Skin of body (tissue), 2 donors: ENCODE measurements around the gene UGT1A8. TPM values are rescaled to one million over a fixed set of nuclear protein-coding genes. Genes with fewer than 3 reads are reported as not detected.

ENCODE experiments used
- DNase-seq: peaks from one replicate; lab custom pipeline; 2025; lab: John Stamatoyannopoulos, UW
- total RNA-seq: library from RNA; depleted of rRNA; stranded (reverse); fragments of >200 nt; gene quantifications from one replicate; pipeline ENCODE4 v1.2.3, GENCODE V29; 2014

The UGT1A8 gene
- total RNA-seq, 1 donor from 2014 or later = not detected

DNA sequence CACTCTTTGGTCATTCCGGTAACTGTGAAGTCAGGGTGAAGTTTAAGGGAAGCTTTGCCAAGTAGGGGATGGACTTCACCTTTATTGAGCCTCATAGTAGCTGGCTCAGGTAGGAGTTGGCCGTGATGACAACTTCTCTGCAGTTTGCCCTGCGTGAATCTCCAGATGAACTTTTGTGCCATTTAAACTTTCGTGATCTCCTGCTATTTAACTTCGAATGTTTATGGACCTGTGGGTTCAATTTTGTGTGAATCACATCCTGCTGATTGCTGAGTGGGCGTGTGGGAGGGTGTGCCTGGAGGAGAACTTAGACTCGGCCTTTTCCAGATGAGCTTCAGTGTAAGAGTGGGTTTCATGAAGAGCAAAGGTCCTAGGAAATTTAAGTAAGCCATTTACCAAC is 146.8 kb downstream of the UGT1A8 start:
- no peak for DNase-seq

DNA sequence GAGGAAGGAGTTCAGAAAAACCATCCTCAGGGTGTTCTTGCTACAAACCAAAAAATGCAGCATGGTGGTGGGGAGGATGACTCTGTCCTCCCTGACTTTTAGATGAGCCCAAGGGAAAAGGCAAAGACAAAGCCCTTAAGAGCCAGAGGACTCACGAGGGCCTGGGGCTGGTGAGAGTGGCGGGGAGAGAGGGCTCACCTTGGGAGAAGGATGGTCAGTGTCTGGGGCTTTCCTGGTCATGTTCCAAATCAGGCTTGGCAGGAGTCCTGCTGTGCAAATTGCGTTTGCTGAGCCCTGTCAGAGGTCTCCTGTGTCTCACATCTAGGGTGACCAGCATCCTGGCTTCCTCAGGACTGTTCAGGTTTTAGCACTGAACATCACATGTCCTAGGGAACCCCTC is 147.3 kb downstream of the UGT1A8 start:
- DNase-seq = no peak

DNA sequence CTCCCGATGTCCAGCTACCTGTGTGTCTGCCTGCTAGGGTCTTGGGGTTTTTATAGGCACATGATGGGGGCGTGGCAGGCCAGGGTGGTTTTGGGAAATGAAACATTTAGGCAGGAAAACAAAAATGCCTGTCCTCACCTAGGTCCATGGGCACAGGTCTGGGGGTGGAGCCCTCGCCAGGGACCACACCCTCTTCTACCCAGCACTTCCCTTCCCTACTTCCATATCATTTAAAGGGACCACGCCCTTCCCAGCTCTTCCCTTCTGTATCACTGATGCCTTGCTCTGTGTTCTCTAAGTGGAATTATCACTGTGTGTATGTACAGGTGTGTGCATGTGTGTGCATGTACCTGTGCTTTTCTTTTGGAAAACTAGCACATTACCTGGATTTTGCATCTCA is 149.0 kb downstream of the UGT1A8 start:
- no peak for DNase-seq

GRCh38 chr2:233768076-233768475 is 150.6 kb downstream of the UGT1A8 start:
- DNase-seq = no peak

DNA sequence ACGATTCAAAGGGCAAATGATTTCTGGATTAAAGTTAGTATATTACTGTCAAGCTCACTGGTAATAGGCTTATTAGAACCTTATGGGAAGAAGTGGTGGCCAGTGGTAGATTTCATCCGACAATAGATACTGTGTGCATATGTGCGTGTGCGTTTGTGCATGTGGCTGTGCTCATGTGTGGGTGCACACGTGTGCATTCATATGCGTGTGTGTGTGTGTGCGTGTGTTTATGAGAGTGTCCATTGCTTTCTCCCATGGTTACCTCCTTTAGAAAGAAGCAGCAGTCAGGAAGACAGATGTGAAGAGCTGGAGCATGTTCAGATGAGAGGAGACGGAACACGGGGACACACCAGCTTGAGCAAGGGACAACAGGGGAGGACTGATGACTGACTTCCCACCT is 151.8 kb downstream of the UGT1A8 start:
- no peak for DNase-seq

- DNase-seq = no peak
Measured at GRCh38 chr2:233772153-233772552, 154.7 kb downstream of the UGT1A8 start.

DNA sequence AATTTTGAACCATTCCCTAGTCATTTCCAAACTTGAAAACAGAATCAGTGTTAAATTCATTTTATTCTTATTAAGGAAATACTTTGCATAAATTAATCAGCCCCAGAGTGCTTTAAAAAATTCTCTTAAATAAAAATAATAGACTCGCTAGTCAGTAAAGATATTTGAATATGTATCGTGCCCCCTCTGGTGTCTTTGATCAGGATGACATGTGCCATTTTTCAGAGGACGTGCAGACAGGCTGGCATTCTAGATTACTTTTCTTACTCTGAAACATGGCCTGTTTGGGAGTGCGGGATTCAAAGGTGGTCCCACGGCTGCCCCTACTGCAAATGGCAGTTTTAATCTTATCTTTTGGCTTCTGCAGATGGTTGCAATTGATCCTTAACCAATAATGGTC is 155.2 kb downstream of the UGT1A8 start:
- DNase-seq = no peak

DNA sequence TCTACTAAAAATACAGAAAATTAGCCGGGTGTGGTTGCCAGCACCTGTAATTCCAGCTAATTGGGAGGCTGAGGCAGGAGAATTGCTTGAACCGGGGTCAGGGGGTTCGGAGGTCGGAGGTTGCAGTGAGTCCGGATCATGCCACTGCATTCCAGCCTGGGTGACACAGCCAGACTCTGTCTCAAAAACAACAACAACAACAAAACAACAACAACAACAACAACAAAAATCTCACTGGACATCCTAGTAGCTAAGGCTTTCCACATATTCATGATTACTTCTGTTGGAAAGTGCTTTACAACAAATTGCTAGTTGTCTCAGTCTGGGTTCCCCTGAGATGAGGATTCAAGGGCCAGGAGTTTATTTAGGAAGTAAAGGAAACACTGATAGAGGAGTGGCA is 156.4 kb downstream of the UGT1A8 start:
- DNase-seq = no peak

- no peak for DNase-seq
Measured at GRCh38 chr2:233775414-233775813, 158.0 kb downstream of the UGT1A8 start.

DNA sequence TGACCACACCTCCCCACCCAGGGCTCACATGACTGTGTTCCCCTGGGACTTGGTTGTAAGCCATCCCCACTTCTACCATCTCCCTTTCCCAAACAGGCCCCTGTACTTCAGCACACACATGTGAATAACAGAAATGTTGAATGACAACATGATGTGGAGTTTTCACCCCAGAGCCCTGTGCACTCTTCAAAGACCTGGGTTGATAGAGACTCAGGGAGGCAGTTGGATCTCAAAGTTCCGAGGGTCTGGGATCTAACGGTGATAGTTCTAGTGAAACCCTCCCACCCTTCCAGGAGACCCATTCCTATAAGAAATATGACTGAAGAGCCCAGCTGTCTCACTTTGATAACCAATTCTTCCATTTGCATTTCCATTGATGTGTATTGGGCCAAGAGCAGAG is 160.6 kb downstream of the UGT1A8 start, which contains the start of gene MROH2A:
Gene MROH2A, plus strand, starts transcription at position 301 of the 400 bp plus-strand sequence. CDS start 1,029 bp downstream, outside the sequence.
- no peak for DNase-seq

DNA sequence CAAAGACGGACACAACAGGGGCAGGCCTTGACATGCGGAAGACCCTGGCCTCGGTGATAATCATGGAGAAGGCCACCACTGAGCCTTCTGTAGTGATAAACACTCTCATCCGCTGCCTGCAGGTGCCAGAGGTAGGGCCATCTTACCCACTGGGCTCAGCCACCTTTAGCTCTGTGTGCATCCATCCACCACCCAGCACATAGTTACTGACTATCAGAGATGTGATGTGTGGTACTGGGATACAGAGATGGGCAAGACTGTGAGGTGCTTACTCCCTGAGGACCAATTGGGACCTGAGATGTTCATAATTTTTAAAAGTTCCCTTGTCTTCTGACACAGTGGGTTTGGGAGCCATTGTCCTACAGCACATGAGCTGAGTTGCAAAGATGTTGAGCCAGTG is 162.3 kb downstream of the UGT1A8 start:
- DNase-seq = no peak

DNA sequence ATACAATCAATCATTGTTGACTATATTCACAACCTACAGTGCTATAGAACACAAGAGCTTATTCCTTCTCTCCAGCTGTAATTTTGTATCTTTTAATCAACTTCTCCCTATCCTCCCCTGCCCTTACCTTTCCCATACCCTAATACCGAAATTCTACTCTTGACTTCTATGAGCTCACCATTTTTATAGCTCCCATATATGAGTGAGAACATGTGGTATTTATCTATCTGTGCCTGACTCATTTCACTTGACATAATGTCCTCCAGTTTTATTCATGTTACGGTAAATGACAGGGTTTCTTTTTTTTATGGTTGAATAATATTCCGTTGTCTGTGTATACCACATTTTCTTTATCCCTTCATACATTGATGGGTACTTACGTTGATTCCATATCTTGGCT is 163.3 kb downstream of the UGT1A8 start:
- no peak for DNase-seq

- DNase-seq = no peak
Measured at GRCh38 chr2:233789554-233789953, 172.1 kb downstream of the UGT1A8 start.

DNA sequence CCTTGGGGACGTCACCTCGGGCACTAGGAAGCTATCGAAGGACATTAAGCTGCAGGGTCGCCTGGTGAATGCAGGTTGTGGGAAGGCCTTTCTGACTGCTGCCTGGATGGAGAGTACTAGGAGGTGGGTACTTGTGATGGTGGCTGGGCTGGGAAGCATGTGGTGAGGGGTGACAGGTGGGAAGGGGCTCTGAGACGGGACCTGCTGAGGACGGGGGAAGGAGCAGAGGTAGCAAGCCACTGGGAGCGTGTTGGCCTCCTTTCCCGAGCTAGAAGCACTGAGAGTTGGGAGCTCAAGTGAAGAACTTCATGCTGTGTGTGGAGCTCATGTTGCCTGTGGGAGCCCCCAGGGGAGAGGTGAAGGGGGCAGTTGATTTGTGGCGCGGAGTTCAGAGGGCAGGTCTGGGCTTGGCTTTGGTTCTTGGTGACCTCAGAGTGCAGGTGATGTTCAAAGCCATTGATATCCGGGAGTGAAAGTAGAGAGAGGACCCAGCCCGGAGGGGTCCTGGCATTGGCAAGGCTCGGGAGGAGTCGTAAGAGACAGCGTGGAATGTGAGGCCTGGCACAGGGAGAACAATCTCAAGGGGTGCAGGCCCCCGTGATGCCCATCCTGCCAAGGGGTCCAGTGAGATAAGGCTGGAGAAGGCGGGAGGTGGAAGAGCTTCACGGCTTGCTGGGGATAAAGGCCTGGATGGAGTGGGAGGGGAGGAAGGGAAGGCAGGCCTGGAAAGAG is 173.9 kb downstream of the UGT1A8 start:
- no peak for DNase-seq

DNA sequence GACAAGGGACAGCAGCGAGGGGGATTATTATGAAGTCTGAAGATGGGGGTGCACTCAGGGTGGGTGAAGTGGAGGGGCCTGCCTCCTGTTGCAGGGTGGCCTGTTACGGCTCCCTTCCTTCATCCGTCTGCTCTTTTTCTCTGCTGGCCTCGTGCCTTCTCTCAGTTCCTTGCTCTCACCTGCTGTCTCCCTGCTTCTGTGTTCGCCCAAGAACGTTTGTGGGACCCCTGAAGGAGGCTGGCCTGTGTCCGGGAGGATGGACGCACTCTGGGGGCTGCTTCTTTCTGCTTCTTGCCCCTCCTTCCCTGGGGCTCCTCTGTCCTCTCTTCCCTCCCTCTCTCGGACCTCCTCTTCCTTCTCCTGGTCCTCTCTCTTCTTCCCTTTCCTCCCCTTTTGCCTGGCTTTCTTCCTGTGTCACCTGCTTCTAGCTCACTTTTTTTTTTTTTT is 174.5 kb downstream of the UGT1A8 start:
- DNase-seq = no peak

DNA sequence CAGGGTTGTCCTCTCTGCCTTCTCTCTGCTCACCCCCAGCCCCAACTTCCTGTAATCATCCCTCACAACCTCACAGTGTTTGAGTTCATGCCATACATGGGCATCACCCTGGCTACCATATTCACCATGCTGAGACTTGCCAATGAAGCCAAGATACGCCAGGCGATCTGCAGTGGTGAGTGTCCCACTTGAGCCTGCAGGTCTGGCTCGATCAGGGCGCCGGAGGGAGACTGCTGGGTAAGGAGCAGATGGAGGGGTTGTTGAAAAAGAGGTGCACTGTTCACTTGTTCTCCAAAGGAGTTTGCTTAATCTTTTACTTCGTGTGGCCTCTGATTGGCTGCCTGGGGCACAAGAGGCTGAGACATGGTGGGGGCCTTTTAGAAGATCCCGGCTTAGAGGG is 175.3 kb downstream of the UGT1A8 start:
- no peak for DNase-seq

GRCh38 chr2:233793465-233794127 is 176.2 kb downstream of the UGT1A8 start:
- DNase-seq = no peak

- no peak for DNase-seq
Measured at GRCh38 chr2:233794128-233794658, 176.8 kb downstream of the UGT1A8 start.

DNA sequence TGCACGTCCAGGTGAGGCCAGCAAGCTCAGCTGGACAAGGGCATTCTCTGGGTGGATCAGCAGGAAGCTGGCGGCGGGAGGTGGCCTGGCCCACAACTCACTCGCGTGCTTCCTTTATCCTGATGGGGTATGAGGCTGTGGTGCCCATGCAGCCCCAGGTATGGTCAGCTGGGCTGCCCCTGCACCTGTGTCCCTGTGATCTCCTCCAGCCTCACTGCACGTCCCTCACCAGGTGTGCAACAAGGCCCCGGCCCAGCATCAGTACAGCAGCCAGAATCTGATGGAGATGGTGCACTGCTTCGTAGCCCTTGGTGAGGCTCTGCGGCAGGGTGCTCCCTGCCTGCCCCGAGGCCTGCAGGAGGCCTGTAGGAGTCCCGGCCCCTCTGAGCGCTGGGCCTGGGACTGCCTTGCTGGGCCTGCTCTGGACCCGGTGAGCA is 178.3 kb downstream of the UGT1A8 start:
- no peak for DNase-seq

- DNase-seq = no peak
Measured at GRCh38 chr2:233796254-233796653, 178.8 kb downstream of the UGT1A8 start.

DNA sequence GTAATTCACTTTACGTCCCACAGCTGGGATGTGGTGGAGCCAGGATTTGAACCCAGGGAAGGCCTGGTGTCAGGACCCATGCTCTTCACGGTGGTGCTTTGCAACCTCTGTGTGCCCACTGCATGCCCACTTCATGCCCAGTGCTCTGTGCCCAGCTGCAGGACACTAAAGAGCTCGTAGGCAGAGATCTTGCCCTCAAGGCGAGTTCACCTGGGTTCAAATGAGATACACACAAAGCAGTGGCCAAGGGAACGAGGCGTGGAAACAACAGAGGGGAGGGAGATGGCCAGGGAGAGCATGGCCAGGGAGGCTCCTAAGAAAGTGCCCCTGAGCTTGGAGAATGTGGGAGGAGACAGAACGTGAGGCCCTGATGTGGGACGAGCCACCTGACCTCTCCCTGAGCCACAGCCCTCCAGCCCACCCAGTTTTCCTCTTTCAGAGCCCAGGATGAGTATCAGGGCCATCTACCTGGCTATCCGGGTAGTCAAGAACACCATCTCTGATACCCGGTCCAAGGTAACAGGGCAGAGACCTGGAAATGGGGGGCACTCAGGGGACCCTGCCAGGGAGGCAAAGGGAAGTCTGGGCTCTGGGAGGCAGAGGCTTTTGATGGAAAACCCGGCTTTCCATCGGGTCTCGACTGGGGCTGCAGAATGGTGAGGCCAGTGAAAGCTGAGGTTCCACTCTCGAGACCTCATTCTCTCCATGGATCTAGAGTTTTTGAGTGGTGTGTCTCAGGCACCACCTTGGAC is 181.1 kb downstream of the UGT1A8 start:
- no peak for DNase-seq

- no peak for DNase-seq
Measured at GRCh38 chr2:233799087-233799665, 181.7 kb downstream of the UGT1A8 start.
